Measurements from ENCODE around the gene DCAF17.
"Not testable (repeated sequence)": the region's sequence is repeated elsewhere in the genome, so short reads cannot be mapped to it uniquely, and the experiment has no call there.

The DCAF17 gene

DNA sequence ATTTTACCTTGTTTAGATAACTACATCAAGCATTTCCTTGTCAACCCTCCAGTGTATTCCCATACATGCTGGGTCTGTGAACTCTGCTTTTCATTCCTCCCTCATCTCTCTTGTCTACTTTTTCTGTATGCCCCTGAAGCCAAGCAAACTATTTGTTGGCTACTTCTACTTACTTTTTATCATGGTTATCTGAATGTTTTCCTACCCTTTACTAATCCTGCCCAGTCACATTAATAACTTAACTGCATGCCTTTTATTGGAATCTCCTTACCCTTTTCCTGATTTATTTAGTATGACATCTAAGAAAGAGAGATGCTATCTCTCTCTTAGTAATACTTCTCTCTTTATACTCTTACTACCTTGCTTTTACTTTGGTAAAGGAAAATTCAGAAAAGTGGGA is 17.0 kb downstream of the DCAF17 start:
- DNase-seq: no peak

DNA sequence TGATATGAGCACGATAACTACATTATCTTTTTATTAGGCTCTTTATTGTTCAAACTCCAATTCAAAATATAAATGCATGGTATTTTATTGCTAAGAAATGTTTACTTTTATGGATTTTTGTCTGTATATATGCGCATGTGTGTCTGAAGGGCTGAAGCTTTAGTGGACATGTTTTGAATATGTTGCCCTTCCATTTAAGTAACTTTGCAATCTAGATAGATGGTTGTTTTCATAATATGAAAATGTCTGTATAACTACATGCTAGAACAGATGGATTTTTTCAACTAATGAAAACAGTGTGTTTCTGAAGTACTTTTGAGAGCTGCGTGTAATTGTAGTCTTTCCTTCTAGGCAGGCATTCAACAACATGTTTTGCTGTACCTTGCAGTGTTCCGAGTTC is 18.7 kb downstream of the DCAF17 start:
- no peak for DNase-seq

DNA sequence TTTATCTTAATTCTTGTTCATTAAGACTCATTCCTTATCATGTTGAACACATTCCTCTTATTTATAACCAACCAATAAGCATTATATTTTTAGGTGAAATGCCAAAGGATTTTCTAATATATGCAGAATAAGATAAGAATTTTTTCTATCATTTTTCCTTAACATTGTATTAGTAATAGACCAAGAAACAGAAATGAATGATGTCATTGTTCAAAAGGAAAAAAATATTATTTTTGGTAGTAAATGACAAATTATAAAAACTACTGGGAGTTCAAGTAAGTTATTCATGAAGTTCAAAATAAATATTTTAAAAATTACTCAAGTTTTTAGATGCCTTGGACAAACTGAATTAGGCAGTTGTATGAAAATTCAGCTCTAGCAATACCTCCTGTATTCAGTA is 25.5 kb downstream of the DCAF17 start:
- no peak for DNase-seq

DNA sequence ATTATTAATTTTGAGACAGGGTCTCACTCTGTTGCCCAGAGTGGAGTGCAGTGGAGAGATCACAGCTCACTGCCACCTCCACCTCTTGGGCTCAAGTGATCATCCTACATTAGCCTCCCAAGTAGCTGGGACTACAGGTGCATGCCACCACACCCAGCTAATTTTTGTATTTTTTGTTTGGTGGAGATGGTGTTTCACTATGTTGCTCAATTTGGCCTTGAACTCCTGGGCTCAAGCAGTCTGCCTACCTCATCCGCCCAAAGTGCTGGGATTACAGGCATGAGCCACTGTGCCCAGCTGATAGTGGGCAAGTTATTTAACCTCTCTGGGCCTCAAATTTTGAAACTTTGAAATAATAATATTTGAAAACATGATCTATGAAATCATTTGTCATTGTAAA is 26.5 kb downstream of the DCAF17 start:
- no peak for DNase-seq

DNA sequence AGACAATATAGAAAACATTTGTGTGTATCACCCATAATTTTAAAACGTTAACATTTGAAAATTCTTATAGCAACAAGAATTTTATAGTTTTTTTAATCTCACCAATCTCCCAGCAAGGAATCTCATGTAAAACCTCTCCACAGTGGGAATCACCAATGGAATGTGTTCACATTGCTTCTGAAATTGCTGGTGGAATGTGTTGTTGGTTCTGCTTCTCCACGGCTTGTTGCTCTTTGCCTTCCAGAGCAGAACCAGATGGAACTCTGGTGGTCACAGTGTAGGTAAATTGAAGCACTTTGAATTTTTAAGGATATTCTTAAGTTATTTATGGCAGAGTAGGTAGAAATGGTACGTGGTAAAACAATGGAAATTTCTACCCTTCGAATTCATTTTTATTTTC is 35.1 kb downstream of the DCAF17 start:
- DNase-seq: no peak

DNA sequence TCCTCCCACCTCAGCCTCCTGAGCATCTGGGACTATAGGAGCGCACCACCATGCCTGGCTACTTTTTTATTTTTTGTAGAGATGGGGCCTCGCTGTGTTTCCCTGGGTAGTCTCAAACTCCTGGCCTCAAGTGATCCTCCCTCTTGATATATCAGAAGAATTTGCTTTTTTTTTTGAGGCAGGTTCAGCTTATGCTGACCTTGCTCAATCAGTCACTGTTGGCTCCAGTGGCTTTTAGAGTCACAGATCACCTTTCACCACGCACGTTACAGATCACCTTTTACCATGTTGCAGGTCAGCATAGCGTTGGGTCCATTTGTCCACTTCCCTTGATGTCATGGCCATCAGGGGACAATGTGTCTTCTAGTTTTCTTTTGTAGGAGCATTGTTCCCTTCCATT is 36.1 kb downstream of the DCAF17 start:
- DNase-seq: no peak

DNA sequence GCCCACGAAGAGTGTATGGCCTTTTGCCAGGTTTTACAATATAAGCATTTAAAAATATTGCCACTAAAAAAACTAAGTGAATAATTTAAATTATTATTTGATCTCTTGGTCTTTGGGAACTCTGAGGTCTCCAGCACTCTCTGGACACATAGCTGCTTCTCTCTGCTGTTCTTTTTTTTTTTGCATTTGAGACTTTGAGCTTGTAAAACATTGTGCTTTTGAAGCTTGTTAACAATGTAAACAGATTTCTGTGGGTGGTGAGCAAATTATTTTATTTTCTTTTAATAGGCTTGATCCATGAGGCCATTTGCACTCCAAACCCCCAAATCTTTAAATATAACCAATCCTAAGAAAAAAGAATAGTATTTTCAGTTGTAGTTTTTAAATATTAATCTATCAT is 42.0 kb downstream of the DCAF17 start:
- DNase-seq: no peak

DNA sequence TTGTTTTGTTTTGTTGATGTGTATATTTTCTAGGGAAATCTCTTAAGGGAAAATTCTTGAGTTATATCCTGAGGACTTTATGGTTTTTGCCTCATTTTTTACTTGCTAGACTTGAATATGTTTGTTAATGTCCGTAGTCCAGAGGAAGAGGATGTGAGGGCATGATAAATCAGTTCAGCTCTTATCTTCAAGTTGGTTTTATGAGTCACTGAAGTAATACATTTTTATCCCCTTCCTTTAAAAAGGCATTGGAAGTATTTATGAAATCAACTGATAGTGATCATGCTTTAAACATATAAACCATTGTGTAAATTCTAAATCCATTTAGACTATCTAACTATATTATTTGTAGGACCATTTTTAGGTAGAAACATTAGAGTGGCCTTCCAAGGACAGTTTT is 44.3 kb downstream of the DCAF17 start:
- no peak for DNase-seq

DNA sequence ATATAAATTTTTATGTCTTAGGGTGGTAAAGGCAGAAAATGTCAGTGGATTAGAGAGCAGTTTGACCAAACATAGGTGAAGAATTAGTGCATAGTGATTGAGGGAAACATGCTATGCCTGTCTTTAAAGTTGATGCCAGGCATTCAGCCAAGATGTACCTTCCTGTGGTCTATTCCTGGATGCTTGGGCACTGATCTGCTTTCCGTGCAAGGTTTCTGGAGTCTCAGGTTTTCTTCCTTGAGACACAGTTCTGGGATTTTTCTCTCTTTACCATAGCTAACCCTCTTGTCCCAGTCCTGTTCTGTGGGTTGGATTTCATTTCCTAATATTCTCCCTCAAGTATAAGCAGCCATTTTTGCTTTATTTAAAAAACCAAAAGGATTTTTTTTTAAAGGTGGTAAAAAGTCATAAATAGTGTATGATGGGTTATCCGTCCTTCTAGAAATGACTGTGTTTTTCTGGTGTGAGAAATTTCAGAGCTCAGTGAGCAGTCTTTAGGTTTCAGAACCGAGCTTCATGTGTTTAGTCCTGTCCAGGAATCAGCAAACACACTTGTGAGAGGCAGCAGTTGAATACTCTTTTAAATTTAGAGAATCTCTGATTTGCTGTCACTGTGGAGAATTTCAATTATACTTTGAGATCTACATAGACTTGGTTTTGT is 45.3 kb downstream of the DCAF17 start:
- no peak for DNase-seq

DNA sequence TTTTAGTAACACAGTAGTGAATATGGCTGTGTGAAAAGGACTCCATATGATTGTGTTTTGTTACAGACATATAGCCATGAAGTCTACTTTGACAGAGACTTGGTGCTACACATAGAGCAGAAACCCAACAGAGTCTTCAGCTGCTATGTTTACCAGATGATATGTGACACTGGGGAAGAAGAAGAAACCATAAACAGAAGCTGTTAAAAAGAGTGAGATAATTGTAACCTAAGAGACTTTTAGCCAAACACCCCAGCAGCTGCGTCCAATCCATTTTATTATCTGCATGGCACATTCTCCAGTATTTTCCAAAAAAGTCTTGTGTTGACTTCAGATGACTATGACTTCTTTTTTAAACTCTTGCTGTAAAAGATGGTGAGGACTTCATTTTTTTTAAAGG is 46.9 kb downstream of the DCAF17 start:
- no peak for DNase-seq

DNA sequence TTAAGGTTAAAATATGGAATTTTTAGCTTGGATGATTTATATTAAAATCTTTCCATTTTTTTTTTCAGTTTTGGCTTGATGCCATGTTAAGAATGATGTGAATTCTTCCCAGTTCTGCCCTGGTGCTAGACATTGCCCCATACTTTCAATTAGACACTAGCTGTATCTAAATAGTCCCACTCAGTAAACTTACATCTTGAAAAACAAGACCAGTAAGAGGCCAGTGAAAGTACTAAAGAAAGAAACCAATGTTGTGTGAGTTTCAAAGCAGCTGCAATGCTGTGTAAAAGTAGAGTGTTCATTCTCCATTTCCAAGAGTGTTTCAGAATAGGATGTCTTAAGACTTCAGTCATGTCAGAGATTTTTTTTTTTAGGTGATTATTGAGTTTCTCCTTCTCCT is 48.3 kb downstream of the DCAF17 start:
- DNase-seq: no peak

DNA sequence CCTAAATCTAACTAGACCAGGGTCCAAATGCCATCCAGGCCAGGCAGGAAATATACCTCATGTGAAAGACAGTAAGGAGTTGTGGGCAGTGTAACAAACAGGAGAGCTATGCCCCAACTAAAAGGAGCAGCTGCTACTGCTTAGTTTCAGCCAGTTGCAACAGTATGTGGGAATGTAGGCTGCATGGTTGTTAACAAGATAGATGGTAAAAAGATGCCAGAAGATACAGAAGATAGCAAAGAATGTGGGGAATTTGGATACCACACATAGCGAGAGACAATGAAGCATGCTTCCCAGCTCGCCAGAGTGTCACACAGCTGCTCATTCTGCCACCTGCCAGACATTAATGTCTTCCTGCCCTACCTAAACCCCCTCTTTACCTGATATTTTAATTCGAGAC is 48.9 kb downstream of the DCAF17 start:
- DNase-seq: no peak

DNA sequence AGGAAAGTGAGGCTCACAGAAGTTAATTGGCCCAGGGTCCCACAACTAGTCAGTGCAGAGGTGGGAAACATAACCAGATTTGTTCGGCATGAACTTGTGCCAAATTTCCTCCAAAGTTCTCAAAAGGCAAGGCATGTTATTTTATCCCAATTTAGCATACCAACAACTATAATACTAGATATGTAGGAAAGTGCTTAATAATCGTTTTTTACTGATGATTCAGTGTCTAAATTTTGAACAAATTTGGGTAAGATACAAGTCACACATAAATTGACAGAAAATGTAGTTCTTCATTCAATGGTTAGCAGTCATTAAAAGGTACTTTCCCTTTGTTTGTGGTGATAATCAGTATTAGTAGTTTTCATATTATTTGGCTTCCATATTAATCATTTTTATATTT is 49.8 kb downstream of the DCAF17 start:
- DNase-seq: no peak

DNA sequence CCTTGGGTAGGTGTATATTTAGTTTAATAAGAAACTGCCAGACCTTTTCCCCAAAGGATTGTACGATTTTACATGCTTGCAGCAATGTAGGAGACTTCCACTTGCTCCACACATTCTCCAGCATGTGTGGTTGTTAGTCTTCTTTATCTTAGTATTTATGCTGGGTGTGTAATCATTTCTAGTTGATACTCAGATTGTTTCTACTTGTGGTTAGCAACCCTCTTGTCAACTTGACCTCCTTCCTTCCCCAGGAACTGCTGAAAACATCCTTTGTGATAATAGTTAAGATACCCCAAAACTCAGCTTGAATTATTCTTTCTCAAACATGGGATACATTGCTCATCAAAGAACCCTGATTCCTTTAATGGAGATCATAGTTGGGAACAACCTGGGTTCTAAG is 51.1 kb downstream of the DCAF17 start:
- no peak for DNase-seq

DNA sequence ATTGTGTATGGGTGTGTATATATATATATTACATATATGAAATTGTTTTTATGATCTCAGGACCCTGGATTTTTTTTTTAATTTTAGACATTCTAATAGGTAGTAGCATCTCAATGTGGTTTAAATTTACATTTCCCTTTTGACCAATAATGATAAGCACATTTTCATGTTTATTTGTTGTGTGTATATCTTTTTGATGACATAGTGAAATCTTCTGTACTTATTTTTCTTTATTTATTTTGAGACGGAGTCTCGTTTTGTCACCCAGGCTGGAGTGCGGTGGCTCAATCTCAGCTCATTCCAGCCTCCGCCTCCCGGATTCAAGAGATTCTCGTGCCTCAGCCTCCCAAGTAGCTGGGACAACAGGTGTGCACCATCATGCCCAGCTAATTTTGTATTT is 53.2 kb downstream of the DCAF17 start:
- DNase-seq: no peak

DNA sequence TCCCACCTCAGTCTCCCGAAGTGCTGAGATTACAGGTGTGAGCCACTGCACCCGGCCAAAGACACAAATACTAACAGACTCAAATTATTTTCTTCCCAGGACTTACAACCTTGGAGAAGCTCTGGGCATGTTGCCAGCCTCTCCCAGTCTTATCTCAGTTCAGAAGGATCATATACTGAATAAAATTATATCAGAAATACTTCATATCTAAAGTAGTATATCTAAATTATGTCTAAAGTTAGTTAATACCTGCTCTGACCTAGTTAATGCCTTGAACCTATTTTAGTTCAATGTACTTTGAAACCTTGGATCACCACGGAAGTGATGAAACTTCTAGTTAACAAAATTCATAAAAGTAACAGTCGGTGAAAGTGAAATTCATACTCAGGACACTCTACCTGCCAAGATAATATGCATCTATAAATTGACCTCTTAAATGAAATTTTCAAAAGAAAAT is 53.8 kb downstream of the DCAF17 start:
- no peak for DNase-seq

DNA sequence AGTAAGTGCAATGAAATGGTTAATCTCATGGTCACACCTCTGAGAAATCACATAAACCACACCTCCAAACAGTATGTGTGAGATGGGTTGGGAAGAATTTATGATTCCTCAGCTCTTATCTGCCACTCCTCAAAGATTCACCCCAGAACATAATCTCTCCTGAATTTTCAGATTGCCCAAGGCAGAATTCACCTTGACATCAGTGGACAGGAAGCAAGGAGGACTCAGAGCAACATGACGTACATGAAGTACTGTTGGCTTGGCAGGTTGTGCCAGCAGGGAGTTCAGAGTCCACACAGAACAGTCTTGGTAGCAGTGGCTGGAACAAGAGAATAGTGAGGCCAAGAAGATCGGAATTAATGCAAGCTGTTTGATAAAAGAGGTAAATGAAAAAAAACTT is 56.6 kb downstream of the DCAF17 start:
- no peak for DNase-seq

DNA sequence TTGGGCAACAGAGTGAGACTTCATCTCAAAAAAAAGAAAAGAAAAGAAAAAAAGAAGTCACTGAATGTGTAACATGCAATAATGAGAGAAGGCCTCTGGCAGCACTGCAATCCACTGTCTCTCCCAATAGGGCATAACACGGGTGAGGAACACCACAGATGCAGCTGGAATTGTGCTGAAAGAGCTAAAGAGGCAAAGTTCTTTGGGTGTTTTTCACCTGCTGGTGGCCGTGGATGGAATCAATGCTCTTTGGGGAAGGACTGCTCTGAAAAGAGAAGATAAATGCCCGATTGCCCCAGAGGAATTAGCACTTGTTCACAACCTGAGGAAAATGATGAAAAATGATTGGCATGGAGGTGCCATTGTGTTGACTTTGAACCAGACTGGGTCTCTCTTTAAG is 57.3 kb downstream of the DCAF17 start:
- no peak for DNase-seq

DNA sequence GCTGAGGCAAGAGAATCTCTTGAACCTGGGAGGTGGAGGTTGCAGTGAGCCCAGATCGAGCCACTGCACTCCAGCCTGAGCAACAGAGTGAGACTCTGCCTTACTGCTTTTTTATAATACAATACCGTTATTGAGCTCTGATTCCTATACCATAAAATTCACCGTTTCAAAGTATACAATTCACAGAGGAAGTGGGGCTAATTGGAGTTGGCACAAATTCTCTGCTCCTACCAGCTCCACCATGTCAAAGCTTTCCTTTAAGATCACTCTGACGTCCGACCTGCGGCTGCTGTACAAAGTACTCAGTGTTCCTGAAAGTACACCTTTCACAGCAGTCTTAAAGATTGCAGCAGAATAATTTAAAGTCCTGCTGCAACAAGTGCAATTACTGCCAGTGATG is 58.6 kb downstream of the DCAF17 start:
- DNase-seq: no peak

DNA sequence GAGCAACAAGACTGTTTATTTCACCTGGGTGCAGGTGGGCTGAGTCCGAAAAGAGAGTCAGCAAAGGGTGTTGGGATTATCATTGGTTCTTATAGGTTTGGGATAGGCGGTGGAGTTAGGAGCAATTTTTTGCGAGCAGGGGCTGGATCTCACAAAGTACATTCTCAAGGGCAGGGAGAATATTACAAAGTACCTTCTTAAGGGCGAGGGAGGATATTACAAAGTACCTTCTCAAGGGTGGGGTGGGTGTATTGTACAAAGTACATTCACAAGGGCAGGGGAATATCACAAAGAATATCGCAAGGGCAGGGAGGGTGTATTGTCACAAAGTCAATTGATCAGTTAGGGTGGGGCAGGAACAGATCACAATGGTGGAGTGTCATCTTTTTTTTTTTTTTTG is 63.6 kb downstream of the DCAF17 start:
- DNase-seq: not testable (repeated sequence)

DNA sequence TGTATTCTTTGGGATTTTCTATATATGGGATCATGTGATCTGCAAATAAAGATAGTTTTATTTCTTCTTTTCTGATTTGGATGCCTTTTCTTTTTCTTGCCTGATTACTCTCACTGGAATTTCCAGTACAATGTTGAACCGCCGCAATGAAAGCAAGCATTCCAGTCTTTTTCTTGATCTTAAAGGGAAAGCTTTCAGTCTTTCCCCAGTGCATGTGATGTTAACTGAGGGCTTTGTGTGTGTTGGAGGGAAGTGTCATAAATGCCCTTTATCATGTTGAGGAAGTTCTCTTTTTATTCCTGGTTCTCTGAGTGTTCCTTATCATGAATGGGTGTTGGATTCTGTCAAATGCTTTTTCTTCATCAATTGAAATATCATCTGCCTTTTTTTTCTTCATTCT is 71.3 kb downstream of the DCAF17 start:
- DNase-seq: no peak

DNA sequence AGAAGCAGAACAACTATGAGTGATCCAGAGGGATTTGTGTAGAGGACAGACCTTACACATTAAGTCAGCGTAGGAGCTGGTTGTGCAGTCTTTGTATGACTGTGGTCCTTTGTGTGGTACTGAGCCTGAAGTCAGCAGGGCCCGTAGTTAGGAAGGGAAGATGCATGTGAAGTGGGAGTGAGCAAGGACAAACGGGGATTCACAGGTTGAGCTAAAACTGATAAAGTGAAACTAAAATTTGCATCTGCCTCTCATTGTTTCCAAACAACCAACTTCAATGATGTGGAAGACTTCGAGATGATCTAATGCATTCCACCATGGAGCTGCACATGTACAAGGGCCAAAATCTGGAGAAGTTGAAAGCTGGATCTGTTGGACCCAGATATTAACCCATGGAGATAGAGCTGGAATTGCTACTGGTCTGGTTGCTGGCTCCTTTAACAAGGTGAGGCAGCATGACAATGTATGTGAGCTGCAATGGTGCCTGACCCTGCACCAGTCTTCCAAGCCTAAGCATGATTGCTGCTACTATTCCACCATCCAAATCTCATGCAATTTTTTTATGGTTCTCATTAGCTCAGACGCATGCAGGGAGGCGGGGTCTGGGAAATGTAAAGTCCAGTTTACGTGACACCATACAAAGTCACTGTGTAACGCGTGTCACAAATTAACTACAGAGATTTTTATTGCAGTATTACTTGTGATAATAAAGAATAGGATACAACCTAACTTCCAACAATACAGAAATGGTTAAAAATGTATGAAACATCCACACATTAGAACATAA is 76.1 kb downstream of the DCAF17 start:
- DNase-seq: no peak

DNA sequence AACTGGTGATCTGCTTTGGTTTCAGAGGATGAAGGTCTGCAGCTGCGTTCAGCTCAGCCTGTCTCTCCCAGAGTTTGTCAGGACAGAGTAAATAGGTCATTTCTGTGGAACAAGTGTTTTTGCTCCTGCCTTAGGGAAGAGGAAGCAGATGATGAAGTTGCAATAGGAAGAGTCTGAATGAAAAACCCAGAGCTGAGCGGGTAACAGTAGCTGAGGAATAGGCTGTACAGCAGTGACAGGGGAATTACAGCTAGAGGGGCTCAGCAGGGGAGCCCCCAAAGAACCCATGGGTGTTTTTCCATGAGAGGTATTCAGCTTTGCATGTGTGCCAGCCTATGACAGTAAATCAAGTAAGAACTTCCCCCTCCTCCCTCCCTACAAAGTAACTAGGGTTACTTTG is 78.0 kb downstream of the DCAF17 start:
- DNase-seq: no peak

All from nucleus accumbens (tissue), 56 donors.